ENCODE results near the gene ADGRG2.
"Not testable (repeated sequence)": the region's sequence is repeated elsewhere in the genome, so short reads cannot be mapped to it uniquely, and the experiment has no call there.

The ADGRG2 gene

DNA sequence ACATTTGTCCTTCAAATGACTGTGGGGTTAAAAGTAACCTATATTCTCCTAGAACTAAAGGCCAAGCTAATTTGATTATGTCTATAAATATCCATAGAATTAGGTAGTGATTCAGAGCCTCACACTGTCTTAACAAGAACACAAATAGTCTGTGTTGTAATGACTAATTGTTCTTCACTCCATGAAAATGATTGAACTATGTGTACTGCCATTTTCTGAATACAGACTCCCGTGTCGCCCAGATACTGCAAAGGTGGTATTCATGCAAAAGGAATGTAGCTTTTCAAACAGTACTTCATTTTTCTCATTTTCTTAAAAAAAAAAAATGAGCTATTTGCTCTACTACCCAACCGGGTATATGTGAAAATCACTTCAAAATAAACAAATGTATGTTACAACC lies 127.0 kb downstream of the ADGRG2 start:
- no peak for DNase-seq

DNA sequence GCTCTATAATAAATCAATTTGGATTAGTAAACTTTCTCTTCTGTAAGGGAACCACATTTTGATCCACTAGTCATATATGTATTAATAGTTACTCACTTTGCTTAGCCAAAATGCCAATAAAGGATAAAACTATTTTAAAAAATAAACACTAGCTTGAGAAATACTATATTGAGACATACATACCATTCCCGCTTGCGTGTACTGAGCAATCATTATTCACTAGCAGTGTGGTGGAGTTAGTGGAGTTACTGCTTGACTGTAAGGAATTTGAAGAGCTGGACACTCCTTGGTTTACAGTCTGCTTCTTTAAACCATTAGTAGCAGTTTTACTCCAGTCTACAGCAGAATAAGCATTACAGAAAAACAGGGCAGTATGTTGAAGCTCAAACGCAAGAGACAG lies 127.6 kb downstream of the ADGRG2 start:
- no peak for DNase-seq

DNA sequence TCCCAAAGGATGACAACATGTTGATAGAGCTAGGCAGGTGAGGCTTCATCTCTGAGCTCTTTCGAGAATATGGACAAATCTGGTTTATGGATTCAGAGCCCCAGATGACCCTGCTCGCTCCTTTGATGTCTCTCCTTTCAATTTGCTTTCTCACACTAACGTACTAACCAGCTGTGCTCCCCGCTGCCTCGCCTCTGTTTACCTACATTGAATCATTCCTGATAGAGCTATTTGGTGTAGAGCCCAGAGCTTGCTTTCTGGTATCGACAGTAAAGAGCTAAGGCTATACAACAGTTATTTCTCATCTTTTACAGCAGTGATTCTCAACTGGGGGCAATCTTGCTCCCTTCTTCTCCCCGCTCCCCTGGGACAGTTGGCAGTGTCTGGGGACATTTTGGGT lies 129.4 kb downstream of the ADGRG2 start:
- DNase-seq, result no peak

DNA sequence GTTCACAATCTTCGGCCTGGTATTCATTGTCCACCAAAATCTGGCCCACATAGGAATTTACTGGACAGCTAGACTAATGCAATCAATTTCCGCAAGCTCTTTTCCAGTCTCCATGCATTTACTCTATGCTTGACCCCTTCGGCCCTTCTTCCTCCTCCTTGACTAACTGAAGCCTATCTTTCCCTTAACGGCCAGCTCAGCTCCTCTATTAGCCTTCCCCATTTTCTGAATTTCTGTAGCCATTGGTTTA lies 137.2 kb downstream of the ADGRG2 start:
- peak in 1 of 2 experiments; percentile 33 for DNase-seq

DNA sequence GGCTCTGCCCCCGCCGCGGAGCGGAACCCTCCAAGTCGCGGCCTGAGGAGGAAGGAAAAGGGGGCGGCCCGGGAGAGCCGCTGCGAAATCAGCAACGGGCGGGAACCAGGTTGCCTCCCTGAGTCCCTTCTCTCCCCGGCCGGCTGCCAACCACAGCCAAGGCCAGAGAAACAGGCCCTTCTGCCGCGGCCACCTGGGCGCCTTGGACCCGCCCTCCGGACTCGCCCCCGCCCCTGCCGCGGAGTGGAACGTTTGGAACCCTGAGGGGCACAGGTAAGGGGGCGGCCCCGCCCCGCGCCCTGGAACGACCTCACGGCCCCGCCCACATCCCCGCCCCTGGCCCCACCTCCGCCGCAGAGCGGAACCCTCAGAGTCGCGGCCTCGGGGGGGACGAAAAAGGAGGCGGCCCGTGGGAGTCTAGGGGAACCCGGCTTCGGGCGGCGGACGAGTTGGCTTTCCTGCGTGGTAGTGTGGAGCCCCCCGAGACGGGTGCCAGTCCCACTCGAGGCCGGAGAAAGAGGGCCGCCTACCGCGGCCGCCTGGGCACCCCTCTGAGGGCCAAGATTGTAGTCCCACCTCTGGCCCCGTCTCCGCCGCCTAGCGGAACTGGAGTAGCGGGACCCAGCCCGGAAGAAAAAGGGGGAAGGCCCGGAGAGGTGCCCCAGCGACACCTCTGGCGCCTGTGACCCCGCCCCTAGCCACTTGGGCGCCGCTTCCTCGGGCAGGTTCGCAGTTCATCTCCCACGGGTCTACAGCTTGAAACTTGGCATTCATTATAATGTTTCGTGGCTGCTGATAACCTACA lies 137.7 kb downstream of the ADGRG2 start:
- DNase-seq, result peak; percentile 58 to 66

DNA sequence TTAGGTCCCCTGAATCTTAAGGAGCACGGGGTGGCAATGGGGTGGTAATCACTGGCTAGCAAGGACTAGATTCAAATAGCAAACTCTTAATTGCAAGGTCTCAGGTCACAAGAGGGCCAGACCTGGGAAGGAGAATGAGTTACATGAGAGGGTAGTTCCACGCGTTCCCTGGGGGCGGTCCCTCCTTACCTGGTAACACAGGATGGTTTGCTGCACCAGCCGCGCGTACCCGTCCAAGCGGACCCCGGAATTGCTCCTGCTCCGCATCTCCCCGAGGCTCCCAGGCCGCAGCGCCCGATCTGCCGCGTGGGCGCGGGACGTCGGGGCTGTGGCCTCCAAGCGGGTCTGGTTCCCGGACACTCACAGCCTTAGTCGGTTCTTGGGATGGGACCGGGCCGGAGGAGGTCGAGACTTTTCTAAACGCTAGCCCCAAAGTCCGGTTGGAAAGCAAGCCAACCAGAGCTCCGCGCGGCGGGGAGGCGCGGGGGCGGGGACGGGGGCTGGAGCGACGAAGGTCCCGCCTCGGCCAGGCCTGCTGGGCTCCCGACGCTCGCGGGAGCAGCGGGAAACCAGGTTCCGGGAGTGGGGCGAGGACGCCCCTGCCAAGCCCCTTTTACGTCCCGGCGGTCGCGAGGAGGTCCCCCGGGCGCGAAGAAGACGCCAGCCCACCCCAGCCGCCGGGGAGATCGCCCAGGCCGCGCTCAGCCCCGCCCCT lies 138.4 kb downstream of the ADGRG2 start, which contains the start of gene PHKA2:
TSS of gene PHKA2 (minus strand) at position 449 of the 715 bp plus-strand sequence. CDS start at position 267, 182 bp downstream.
- peak in 1 of 2 experiments; percentile 32 for DNase-seq

DNA sequence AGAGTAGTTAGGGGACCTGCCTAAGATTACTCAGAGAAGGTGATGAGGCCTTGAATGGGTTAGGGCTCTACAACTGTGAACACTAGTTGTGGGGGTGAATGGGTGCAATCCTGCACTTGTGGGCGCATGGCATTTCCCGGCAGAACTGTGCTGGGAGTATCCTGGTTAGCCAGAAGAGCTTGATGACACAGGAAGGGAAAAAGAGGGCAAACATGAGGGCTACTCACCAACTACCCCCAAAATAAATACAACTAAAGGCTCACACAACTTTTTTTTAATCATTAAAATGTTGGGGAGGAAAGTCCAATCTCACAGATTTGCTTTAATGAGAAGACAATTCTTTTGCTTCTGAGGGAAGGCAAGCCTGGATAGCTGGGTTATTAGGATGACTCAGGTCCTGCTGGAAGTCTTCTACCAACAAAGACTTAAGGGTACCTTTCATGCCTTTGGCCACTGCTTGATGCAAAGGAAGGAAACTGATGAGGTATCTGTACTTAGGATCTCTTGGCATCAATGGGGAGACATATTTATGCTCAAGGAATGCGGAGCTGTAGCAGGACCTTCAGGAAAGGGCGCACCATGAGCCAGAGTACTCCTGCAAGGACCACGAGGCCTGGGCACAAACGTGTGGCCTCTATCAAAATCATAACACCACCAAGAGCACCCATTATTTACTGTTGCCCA lies 141.0 kb downstream of the ADGRG2 start:
- DNase-seq, result no peak

DNA sequence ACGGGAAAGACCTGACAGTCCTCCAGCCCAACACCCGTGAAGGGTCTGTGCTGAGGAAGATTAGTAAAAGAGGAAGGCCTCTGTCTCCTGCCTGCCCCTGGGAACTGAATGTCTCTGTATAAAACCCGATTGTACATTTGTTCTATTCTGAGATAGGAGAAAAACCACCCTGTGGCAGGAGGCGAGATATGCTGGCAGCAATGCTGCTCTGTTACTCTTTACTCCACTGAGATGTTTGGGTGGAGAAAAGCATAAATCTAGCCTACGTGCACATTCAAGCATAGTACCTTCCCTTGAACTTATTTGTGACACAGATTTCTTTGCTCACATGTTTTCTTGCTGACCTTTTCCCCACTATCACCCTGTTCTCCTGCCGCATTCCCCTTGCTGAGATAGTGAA lies 142.0 kb downstream of the ADGRG2 start:
- not testable (repeated sequence) for DNase-seq

DNA sequence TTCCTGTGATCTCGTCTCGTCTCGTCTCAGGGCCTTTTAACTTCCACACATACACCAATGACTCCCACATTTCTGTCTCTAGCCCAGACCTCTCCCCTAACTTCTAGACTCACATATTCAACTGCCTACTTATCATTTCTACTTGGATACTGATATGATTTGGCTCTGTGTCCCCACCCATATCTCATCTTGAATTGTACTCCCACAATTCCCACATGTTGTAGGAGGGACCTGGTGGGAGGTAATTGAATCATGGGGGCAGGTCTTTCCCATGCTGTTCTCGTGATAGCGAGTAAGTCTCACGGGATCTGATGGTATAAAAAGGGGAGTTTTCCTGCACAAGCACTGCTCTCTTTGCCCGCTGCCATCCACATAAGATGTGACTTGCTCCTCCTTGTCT lies 147.3 kb downstream of the ADGRG2 start:
- no peak for DNase-seq

DNA sequence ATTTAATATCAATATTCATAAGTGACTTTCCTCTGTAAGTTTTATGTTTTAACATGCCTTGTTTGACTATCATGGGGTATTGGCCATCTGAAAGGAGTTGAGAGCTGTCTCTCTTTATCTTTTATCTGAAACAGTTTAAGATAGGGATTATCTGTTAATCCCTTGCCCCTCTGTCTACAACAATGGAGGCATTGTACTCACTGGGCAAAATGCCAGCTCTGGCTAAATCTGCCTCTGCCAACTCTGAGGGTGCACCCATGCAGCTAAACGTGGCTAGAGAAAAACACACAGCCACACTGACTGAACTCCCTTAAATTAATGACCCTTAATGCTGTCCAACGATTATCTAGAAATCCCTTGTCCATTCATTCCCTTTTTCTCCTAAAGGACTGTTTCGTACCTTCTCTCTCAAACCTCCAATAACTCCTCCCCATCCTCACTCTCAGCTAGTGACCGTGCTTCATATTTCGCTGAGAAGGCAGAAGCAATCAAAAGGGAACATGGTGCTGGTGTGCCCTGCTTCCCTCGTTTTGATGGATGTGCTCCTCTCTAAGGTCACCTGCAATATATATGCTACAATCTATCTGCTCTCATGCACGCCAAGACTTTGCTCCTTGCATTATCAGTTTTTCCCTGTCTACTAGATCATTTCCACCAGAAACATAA lies 148.6 kb downstream of the ADGRG2 start:
- no peak for DNase-seq

DNA sequence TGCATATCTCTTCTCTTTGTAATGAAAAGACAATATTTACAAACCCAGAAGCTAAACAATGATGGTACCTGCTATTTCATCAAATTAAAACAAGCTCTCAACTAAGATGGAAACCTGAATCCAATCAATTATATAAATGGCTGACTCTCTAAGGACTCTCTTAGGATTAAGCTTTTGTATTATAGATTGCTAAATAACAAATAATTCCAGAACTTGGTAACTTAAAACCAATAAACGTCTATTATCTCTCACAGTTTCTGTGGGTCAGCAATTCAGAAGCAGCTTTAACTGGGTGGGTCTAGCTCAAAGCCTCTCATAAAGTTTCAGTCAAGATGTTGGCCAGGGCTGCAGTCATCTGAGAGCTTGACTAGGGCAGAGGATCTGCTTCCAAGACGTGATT lies 150.8 kb downstream of the ADGRG2 start:
- DNase-seq, result no peak

DNA sequence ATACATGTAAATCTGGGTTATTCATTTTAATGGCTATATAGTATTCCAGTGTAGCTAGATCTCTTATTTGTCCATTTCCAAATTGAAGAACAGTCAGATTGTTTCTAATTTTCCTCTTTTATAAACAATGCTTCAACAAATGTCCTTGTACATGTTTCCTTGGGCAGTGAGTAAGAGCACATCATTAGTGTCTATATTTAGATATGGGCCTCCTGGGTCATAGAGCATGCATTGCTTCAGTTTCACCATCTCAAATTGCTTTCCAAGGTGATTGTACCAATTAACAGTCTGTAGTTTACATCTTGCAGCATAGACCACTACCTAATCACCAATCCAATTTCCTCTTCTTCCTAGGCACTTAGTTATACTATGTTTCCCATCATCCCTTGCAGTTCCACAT lies 151.8 kb downstream of the ADGRG2 start:
- DNase-seq, result no peak

DNA sequence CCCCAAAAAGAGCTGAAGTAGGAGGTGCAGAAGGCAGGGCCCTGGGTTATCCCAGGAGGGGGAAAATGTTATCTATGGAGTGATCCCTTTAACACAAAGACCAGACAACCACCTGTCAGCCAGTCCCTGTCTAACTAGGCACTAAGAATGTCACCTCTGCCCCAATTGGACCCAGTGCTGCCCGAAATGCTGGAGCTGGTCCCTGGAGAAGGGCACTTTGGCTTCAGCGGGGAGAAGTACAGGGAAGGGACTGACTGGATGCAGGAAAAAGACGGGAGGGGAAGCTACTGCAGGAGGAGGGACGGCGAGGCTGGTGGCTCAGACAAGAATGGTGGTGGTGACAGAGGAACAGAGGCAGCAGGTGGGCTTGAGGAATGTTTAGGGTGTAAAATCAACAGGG lies 155.6 kb downstream of the ADGRG2 start:
- DNase-seq, result no peak

DNA sequence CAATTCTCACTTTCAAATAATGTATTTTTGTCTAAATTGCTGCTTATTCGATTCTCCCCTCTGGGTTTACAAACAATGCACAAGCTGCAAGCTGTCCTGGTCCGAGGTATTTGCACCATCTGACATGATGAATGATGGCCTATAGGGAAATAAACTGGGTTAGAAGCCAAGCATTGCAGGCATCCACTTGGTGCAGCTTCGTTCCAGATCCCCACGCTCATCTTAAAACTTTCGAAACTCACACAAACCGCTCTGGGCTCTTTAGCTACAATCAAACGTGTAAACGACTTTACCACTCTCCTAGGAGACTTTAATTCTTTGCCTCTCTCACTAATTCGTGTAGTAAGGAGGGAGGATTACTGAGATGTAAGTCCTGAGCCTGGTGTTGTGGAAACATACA lies 157.4 kb downstream of the ADGRG2 start:
- DNase-seq, result no peak

DNA sequence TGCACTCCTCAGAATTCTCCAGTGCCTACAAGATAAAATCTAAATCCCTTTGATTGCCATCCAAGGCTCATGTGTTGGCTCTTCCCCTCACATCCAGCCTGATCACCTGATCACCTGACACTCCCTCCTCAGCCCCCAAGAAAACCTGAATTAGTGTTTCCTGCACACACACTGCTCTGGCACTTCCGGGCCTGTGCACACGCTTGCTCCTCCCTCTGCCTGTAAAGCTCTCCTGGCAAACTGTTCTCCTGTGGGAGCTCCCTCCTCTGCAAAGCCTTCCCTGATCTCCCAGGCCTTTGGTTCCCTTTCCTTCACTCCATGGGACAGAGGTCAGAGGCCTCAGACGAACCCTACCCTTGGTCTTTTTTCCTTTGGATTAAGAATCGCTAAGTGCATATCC lies 158.2 kb downstream of the ADGRG2 start:
- DNase-seq, result no peak

DNA sequence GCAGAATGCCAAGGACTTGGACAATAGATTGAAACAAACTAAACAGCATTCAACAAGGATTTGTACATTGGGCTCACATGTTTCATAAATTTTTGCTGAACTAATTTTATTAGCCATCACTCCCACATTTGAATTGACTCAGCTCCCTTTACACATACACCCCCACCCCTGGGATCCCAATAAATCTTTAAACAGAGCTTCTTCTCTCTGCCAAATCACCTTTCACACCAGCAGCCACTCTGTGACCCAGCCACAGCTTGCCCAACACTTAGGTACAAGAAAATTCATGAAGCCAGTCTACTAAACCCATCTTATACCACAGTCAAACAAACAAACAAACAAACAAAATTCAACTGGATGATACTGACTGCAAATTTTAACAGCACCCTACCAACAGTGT lies 159.9 kb downstream of the ADGRG2 start:
- DNase-seq, result no peak

DNA sequence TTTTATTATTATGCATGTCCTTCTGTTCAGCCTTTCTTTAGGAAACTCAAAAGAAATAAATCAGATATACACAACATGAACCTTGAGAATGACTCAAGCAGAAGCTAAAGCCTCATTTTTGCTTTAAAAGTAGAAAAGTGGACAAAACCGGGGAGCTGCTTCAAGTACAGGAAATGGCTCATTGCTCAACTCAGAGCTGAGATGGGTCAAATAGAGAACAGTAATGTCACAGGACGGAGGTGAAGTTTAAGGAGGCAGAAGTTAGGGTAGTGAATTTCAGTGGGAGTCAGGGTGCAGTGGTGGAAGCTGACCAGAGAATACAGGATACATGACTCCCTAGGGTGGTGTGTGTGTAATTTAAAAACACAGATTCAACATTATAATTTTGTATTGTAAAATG lies 160.6 kb downstream of the ADGRG2 start:
- DNase-seq, result peak; percentile 64 to 66

DNA sequence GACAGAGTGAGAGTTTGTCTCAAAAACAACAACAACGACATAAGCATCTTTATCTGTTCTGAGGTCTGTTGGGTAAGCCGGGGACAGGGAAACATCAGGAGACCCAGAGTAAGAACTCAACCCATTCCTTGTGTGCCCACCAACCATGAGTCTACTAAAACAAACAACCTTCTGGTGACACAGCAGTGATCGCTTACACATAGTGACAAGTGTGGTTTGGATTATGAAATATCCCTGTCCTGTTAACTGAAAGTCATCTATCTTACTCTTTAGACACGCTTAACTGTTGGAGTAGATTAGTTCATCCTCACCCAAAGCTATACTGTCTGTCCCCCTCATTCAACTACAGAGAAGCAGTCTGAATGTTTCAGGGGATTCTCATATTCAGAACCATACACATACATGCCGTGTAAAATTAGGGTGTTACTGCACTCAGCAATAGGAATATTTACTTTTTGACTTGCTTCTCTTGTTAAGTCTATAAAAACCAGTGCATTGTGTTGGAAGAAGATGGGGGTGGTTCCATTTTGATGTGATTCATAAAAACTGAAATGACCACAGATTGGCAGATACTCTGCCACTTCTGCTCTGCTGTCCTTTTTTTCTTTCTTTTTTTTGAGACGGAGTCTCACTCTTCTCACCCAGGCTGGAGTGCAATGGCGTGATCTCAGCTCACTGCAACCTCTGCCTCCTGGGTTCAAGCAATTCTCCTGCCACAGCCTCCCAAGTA lies 165.8 kb downstream of the ADGRG2 start:
- peak; percentile 19 to 58 for DNase-seq

DNA sequence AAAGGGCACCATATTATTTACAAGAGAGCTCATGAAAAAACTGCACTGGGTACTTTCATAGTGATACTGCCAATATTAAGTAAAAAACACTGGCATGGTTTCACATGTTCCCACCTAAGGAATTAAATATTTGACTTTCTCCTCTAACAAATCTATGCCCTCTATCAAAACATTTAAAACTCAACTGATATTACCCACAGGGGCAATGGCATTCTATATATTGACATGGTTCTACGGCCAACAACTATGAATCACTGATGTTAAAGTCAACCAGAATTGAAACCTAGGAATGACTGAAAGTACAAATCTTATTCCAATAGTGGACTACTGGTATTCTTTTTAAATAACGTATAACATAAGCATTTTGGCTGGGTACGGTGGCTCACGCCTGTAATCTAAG lies 166.6 kb downstream of the ADGRG2 start:
- DNase-seq, result no peak

DNA sequence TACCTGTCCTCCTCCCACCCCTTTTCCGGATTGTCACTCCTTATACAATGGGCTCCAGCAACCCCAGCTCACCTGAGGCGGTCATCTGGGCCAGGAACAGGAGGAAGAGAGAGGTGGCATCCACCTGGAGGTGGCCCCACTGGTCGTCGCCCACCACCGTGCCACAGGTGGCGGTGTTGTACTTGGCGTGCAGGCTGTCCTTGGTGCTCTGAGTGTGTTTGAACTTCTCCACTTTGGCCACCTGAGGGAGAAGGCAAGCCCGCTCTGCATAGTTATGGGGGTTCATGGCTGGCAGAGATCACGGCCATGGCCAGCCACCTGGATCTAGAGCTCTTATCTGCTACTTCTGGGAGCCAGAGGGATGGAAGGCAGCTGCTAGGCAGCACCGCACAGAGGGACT lies 171.2 kb downstream of the ADGRG2 start:
- DNase-seq, result no peak

DNA sequence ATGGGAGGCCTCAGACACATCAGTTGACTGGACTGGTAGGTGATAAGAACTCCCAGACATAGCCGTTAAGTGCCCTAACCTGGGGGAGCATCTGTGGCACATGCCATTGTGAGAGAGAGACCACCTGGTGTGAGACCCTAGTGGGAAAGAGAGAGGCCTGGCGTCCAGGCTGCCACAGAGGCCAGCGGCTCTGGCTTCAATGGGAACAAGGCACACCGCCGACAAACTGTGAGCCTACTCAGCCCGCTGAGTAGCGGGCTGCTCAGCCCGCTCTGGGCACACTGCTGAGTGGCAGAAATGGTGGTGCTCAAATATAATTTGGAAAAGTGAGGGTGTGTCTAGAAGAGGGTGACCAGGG lies 172.3 kb downstream of the ADGRG2 start:
- DNase-seq, result no peak

DNA sequence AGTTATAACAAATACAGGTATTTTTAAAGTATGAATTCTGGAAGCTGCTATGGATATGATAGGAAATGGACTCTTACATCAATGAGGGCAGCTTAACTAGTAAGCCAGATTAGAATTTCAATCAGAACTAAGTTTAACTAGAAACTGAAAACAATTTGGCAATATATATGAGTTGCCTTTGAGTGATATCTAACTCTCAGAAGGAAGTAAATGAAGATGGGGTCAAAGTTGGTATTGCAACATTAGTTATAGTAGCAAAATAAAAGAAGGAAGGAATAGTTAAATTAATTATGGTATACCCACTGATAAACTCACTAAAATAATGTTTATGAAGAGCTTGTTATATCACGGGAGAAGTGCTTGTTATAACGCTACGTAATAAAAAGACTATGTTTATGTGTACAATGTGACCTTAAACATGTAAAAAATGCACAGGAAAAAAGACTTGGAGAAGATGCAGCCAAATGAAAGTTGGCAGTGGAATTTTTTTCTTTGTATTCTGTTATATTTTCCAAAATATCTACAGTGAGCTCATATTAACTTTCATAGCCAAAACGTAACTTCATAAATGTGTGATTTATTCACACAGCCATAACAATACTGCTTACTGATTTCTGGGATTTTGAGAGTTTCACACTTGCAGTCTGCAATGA lies 172.9 kb downstream of the ADGRG2 start:
- no peak for DNase-seq

Measured in AML-193 (cell line).